GM12878 (cell line): ENCODE measurements around the gene NFAM1. TPM values are rescaled to one million over a fixed set of nuclear protein-coding genes. Genes with fewer than 3 reads are reported as not detected.

Experiments used
- CHD1 ChIP-seq: IDR thresholded peaks from 2 replicates; pipeline ENCODE4 v1.6.1; 2012; ENCODE audit warnings: low read depth, low read length, improper control_type of control experiment
- DPF2 ChIP-seq: fragments of 450-650 bp; IDR thresholded peaks from 2 replicates; pipeline ENCODE4 v1.6.1; 2017; ENCODE audit warnings: mild to moderate bottlenecking
- FOXM1 ChIP-seq: IDR thresholded peaks from 2 replicates; pipeline ENCODE4 v1.6.1; 2012; ENCODE audit warnings: low read depth, mild to moderate bottlenecking, inconsistent platforms, low read length, moderate library complexity
- HCFC1 ChIP-seq: fragments of 150-350 bp; IDR thresholded peaks from 2 replicates; pipeline ENCODE4 v1.6.1; 2014; ENCODE audit warnings: low read length
- HDGF ChIP-seq: fragments of 450-650 bp; IDR thresholded peaks from 2 replicates; pipeline ENCODE4 v1.6.1; 2016; ENCODE audit warnings: antibody characterized with exemption
- LARP7 ChIP-seq: fragments of 450-650 bp; IDR thresholded peaks from 2 replicates; pipeline ENCODE4 v1.6.1; 2017; ENCODE audit warnings: mild to moderate bottlenecking
- MEF2B ChIP-seq: fragments of 450-650 bp; IDR thresholded peaks from 2 replicates; pipeline ENCODE4 v1.6.1; 2018; ENCODE audit warnings: mild to moderate bottlenecking, moderate library complexity; ENCODE audit not compliant: partially characterized antibody, poor library complexity, severe bottlenecking
- MTA2 ChIP-seq: fragments of 450-650 bp; IDR thresholded peaks from 2 replicates; pipeline ENCODE4 v1.6.1; 2016; ENCODE audit warnings: low read depth, mild to moderate bottlenecking, moderate library complexity
- MYB ChIP-seq: fragments of 150-350 bp; IDR thresholded peaks from 2 replicates; pipeline ENCODE4 v1.6.1; 2014; ENCODE audit warnings: mild to moderate bottlenecking, low read depth, low read length, borderline replicate concordance
- NBN ChIP-seq: fragments of 450-650 bp; IDR thresholded peaks from 2 replicates; pipeline ENCODE4 v1.6.1; 2016
- PAX5 ChIP-seq: IDR thresholded peaks from 2 replicates; pipeline ENCODE4 v1.6.1; 2011; ENCODE audit warnings: low read depth, low read length, borderline replicate concordance
- PML ChIP-seq: IDR thresholded peaks from 2 replicates; pipeline ENCODE4 v1.6.1; 2012; ENCODE audit warnings: low read length, inconsistent platforms
- POU2F2 ChIP-seq: IDR thresholded peaks from 3 replicates; pipeline ENCODE4 v1.6.1; 2011; ENCODE audit warnings: low read depth, mild to moderate bottlenecking, low read length, borderline replicate concordance
- RAD51 ChIP-seq: fragments of 450-650 bp; IDR thresholded peaks from 2 replicates; pipeline ENCODE4 v1.6.1; 2016; ENCODE audit warnings: moderate library complexity, mild to moderate bottlenecking, inconsistent platforms
- RCOR1 ChIP-seq: conservative IDR thresholded peaks from 2 replicates; pipeline ENCODE4 v1.6.1; 2012; ENCODE audit warnings: low read depth, low read length, improper control_type of control experiment
- RUNX3 ChIP-seq: IDR thresholded peaks from 2 replicates; pipeline ENCODE4 v1.6.1; 2012; ENCODE audit warnings: low read length, inconsistent platforms
- SMAD5 ChIP-seq: IDR thresholded peaks from 2 replicates; pipeline ENCODE4 v1.6.1; 2016; ENCODE audit warnings: antibody characterized with exemption, low read depth
- ZNF217 ChIP-seq: fragments of 450-650 bp; IDR thresholded peaks from 2 replicates; pipeline ENCODE4 v1.6.1; 2017; ENCODE audit warnings: antibody characterized with exemption, mild to moderate bottlenecking
- ZNF384 ChIP-seq: IDR thresholded peaks from 2 replicates; pipeline ENCODE4 v1.6.1; 2012; ENCODE audit warnings: low read depth, mild to moderate bottlenecking, low read length, improper control_type of control experiment, borderline replicate concordance
- ZZZ3 ChIP-seq: IDR thresholded peaks from 2 replicates; pipeline ENCODE4 v1.6.1; 2011; ENCODE audit warnings: low read depth; ENCODE audit not compliant: control insufficient read depth, insufficient read length
- polyA plus RNA-seq, 11 experiments: library from polyadenylated mRNA; depleted of rRNA in 4 of 11; unstranded in 6 of 11; stranded (reverse) in 5 of 11; fragments of >200 nt; fragmentation: Nextera tagmentation in 4 of 11; fragmentation: Illumina TruSeq in 1 of 11; extraction: Ambion mirVana in 4 of 11; extraction: Trizol in 1 of 11; gene quantifications; 1 replicate in 1 of 11; 2 replicates in 10 of 11; pipeline versions ENCODE4 v1.2.1 to v1.2.3, GENCODE V29; 2011 to 2016; ENCODE audit warnings: inconsistent platforms in 2 of 11, missing spikeins in 2 of 11, low read depth in 1 of 11
- total RNA-seq, 4 experiments: library from RNA; depleted of rRNA in 3 of 4; stranded (reverse); fragments of >200 nt in 3 of 4; fragmentation: Illumina TruSeq in 1 of 4; extraction: Trizol in 1 of 4; gene quantifications; 2 replicates each; pipeline versions ENCODE4 v1.2.1 to v1.2.3, GENCODE V29; 2013 to 2021
- TF ChIP-seq, protein P1 (sequence below): IDR thresholded peaks from 2 replicates; pipeline ENCODE4 v1.6.1; 2011; ENCODE audit warnings: low read depth, low read length, improper control_type of control experiment, borderline replicate concordance
- TF ChIP-seq, protein P2 (sequence below): fragments of 450-650 bp; IDR thresholded peaks from 2 replicates; pipeline ENCODE4 v1.6.1; 2017; ENCODE audit warnings: borderline replicate concordance
- TF ChIP-seq, protein P3 (sequence below): fragments of 450-650 bp; IDR thresholded peaks from 2 replicates; pipeline ENCODE4 v1.6.1; 2017; ENCODE audit warnings: mild to moderate bottlenecking, moderate library complexity
- TF ChIP-seq, protein P4 (sequence below): fragments of 150-350 bp; IDR thresholded peaks from 2 replicates; pipeline ENCODE4 v1.6.1; 2014; ENCODE audit warnings: mild to moderate bottlenecking, low read depth, low read length

The NFAM1 gene
- total and polyA plus RNA-seq, 10 of the 15 experiments (the other 5 are each of a cell fraction or from before 2014, with no cell fraction given) = 0.13 to 1.3 (median 0.24) TPM; not detected in 3

DNA sequence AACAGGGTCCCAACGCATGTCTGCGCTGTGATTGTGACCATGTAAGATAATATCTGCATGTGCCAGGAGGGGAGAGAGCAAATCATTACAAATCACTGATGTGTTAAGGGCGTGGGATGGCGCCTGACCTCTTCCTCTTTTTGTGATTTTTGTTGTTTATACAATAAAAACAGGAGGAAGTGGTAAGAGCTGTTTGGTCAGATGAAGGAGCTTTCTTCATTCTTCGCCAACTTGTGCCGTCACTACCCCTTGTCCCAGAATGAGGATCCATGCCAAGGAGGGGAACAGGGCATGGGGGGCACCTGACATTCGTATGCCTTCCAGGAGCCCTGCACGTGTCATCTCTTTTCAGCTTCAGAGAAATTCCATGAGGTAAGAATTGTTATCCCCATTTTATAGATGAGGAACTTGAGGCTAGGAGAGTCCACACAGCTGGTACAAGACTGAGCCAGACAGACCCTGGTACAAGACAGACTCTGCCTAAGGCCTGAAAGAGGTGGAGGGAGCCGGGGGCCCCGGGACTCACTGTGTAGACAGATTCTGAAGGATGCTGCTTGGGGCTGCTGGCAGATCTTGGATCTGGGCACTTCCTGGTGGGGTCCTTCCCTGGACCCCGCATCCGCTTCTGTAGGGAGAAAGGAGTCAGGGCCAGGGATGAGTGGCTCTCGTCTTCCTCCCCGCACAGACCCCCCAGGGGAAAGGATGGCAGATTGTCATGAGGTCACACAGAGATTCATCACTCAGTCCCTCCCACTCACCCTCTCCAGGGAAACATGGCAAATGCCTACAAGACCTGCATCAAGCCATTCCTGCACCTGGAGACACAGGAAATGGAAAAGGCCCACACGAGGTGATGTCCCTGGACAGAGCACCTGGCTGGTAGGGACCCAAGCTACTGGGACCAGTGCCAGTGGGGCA, 34.6 kb downstream of the NFAM1 start (continued):
- TF ChIP-seq, protein P1, sequence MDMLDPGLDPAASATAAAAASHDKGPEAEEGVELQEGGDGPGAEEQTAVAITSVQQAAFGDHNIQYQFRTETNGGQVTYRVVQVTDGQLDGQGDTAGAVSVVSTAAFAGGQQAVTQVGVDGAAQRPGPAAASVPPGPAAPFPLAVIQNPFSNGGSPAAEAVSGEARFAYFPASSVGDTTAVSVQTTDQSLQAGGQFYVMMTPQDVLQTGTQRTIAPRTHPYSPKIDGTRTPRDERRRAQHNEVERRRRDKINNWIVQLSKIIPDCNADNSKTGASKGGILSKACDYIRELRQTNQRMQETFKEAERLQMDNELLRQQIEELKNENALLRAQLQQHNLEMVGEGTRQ = no peak
- TF ChIP-seq CHD1 = no peak
- no peak for TF ChIP-seq MEF2B
- TF ChIP-seq RAD51 = no peak; the same call in 1 of the 2 replicates
- TF ChIP-seq MYB = no peak
- TF ChIP-seq FOXM1 = no peak; the same call in 1 of the 2 replicates
- TF ChIP-seq ZNF384 = no peak
- TF ChIP-seq HCFC1 = no peak
- TF ChIP-seq LARP7 = no peak
- TF ChIP-seq SMAD5 = no peak
- TF ChIP-seq, protein P2, sequence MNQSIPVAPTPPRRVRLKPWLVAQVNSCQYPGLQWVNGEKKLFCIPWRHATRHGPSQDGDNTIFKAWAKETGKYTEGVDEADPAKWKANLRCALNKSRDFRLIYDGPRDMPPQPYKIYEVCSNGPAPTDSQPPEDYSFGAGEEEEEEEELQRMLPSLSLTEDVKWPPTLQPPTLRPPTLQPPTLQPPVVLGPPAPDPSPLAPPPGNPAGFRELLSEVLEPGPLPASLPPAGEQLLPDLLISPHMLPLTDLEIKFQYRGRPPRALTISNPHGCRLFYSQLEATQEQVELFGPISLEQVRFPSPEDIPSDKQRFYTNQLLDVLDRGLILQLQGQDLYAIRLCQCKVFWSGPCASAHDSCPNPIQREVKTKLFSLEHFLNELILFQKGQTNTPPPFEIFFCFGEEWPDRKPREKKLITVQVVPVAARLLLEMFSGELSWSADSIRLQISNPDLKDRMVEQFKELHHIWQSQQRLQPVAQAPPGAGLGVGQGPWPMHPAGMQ = no peak
- no peak for TF ChIP-seq PML
- no peak; the same call in 1 of the 2 replicates for TF ChIP-seq RCOR1
- TF ChIP-seq ZNF217 = 0 out of 2 replicates have a peak, but pooled peaks have one; percentile 48
- TF ChIP-seq DPF2 = peak; percentile 86
- TF ChIP-seq, protein P3, sequence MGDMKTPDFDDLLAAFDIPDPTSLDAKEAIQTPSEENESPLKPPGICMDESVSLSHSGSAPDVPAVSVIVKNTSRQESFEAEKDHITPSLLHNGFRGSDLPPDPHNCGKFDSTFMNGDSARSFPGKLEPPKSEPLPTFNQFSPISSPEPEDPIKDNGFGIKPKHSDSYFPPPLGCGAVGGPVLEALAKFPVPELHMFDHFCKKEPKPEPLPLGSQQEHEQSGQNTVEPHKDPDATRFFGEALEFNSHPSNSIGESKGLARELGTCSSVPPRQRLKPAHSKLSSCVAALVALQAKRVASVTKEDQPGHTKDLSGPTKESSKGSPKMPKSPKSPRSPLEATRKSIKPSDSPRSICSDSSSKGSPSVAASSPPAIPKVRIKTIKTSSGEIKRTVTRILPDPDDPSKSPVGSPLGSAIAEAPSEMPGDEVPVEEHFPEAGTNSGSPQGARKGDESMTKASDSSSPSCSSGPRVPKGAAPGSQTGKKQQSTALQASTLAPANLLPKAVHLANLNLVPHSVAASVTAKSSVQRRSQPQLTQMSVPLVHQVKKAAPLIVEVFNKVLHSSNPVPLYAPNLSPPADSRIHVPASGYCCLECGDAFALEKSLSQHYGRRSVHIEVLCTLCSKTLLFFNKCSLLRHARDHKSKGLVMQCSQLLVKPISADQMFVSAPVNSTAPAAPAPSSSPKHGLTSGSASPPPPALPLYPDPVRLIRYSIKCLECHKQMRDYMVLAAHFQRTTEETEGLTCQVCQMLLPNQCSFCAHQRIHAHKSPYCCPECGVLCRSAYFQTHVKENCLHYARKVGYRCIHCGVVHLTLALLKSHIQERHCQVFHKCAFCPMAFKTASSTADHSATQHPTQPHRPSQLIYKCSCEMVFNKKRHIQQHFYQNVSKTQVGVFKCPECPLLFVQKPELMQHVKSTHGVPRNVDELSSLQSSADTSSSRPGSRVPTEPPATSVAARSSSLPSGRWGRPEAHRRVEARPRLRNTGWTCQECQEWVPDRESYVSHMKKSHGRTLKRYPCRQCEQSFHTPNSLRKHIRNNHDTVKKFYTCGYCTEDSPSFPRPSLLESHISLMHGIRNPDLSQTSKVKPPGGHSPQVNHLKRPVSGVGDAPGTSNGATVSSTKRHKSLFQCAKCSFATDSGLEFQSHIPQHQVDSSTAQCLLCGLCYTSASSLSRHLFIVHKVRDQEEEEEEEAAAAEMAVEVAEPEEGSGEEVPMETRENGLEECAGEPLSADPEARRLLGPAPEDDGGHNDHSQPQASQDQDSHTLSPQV = no peak
- peak; percentile 66 for TF ChIP-seq PAX5
- TF ChIP-seq HDGF = no peak
- TF ChIP-seq POU2F2 = peak; percentile 72; the same call in 1 of the 3 replicates
- peak; percentile 67; the same call in 1 of the 2 replicates for TF ChIP-seq NBN
- no peak for TF ChIP-seq ZZZ3
- TF ChIP-seq, protein P4, sequence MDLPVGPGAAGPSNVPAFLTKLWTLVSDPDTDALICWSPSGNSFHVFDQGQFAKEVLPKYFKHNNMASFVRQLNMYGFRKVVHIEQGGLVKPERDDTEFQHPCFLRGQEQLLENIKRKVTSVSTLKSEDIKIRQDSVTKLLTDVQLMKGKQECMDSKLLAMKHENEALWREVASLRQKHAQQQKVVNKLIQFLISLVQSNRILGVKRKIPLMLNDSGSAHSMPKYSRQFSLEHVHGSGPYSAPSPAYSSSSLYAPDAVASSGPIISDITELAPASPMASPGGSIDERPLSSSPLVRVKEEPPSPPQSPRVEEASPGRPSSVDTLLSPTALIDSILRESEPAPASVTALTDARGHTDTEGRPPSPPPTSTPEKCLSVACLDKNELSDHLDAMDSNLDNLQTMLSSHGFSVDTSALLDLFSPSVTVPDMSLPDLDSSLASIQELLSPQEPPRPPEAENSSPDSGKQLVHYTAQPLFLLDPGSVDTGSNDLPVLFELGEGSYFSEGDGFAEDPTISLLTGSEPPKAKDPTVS = no peak
- peak; percentile 81 for TF ChIP-seq MTA2
- TF ChIP-seq RUNX3 = peak; percentile 93
